Measurements from ENCODE around the gene AHRR. TPM values are rescaled to one million over a fixed set of nuclear protein-coding genes. Genes with fewer than 3 reads are reported as not detected.

Gene AHRR
- total RNA-seq, 2 experiments from 2014 or later: 2.2 to 3.4 TPM

DNA sequence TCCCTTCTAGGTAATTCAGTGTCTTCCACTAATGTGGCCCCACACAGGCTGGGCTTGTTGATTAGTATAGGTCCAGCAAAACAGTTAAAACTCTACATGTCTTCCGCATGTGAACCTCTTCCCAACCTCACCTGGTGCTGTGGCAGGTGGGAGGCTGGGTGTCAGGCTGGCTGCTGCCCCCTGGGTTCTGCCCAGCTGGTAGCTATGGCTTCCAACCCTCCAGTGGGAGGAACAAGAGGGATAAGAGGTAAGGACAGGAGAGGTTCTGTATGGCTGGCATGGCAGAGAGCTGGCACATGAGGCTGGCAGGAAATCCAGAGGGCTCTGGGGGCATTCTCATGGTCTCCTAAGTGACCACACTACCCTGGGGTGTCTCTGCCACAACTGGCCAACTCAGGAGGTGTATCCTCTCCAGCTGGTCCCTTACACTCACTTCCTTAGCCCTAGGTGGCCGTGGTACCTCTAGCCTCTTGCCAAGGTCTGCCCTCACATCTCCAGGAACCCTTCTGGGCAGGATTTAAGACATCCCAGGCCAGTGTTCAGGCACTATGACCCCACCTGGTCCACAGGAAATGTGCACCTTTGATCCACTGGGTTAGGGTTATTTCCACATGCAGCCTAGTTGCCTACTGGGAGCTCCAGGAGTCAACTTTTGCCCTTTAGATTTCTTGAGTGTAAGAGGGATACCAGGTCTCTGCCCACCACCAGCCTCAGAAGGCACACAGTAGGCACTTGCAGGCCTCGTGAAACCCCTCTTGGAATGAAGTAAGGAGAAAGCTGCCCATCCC lies 41.7 kb downstream of the AHRR start:
- no peaks in the 10 kb centered on the region for H3K4me1 ChIP-seq (ENCODE audit: insufficient read depth, low read length, poor library complexity, severe bottlenecking)
- H3K27ac ChIP-seq (ENCODE audit: low read depth, low read length, poor library complexity, severe bottlenecking): no peak overlapping the region
- ChIA-PET POLR2A (interaction anchor here (1.0 kb wide), 1 partner anchor 18 kb away, joined by 3 read pairs; no protein-coding TSS in a partner anchor), CTCF (ENCODE audit: unreplicated experiment) (no interaction called here)
- no peak for DNase-seq (ENCODE audit: low spot score)
- H2AFZ ChIP-seq (ENCODE audit: low read length): no peak overlapping the region
- H4K20me1 ChIP-seq (ENCODE audit: insufficient read depth, low read length): no peaks in the 10 kb centered on the region
- H3K9me2 ChIP-seq (ENCODE audit: insufficient read depth, low read length): no peaks in the 10 kb centered on the region
- H3K4me3 ChIP-seq (ENCODE audit: low read depth, low read length, poor library complexity, severe bottlenecking): no peak overlapping the region
- intact Hi-C loops (cut with micrococcal nuclease; ENCODE audit: unreplicated experiment): no loop called here
- H3K9me3 ChIP-seq (ENCODE audit: low read length): no peaks in the 10 kb centered on the region
- BruUV-seq (replicated peaks): no TSS peak
- no peak overlapping the region for H3K4me2 ChIP-seq (ENCODE audit: low read length)
- TF ChIP-seq, protein P1, sequence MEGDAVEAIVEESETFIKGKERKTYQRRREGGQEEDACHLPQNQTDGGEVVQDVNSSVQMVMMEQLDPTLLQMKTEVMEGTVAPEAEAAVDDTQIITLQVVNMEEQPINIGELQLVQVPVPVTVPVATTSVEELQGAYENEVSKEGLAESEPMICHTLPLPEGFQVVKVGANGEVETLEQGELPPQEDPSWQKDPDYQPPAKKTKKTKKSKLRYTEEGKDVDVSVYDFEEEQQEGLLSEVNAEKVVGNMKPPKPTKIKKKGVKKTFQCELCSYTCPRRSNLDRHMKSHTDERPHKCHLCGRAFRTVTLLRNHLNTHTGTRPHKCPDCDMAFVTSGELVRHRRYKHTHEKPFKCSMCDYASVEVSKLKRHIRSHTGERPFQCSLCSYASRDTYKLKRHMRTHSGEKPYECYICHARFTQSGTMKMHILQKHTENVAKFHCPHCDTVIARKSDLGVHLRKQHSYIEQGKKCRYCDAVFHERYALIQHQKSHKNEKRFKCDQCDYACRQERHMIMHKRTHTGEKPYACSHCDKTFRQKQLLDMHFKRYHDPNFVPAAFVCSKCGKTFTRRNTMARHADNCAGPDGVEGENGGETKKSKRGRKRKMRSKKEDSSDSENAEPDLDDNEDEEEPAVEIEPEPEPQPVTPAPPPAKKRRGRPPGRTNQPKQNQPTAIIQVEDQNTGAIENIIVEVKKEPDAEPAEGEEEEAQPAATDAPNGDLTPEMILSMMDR (conservative IDR thresholded peaks at IDR 0.05; ENCODE audit: low read length): no peak
- H3K36me3 ChIP-seq (ENCODE audit: insufficient read depth, low read length): no peaks in the 10 kb centered on the region
- H3K79me2 ChIP-seq (ENCODE audit: insufficient read depth, low read depth, low read length): no peaks in the 10 kb centered on the region

DNA sequence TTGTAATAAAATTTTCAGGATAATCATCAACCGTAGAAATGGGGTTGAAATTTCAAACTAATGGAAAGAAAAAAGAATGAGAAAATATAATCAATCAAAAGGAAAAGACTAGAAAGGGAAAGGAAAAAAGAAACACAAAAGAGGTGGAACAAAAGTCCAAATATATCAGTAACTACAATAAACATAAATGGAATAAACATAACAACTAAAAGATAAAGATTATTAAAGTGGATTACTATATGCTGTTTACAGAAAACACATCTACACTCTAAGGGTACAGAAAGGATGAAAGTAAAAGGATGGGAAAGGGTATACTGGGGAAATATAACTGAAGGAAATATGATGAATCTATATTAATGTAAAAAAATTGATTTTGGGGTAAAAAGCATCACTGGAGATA lies 43.0 kb downstream of the AHRR start:
- ChIA-PET POLR2A (interaction anchor here (0.7 kb wide), 1 partner anchor 10 kb away, joined by 3 read pairs; no protein-coding TSS in a partner anchor), CTCF (ENCODE audit: unreplicated experiment) (no interaction called here)
- Histone ChIP-seq H4K20me1 (ENCODE audit: insufficient read depth, low read length) (no peaks in the 10 kb centered on the region), H3K4me3 (ENCODE audit: low read depth, low read length, poor library complexity, severe bottlenecking) (no peak overlapping the region), H3K27ac (ENCODE audit: low read depth, low read length, poor library complexity, severe bottlenecking) (no peak overlapping the region), H3K4me2 (ENCODE audit: low read length) (no peak overlapping the region), H3K9me3 (ENCODE audit: low read length) (no peaks in the 10 kb centered on the region), H3K79me2 (ENCODE audit: insufficient read depth, low read depth, low read length) (no peaks in the 10 kb centered on the region), H2AFZ (ENCODE audit: low read length) (no peak overlapping the region), H3K9me2 (ENCODE audit: insufficient read depth, low read length) (no peaks in the 10 kb centered on the region), H3K4me1 (ENCODE audit: insufficient read depth, low read length, poor library complexity, severe bottlenecking) (peaks cover 11% of the 10 kb centered on the region), H3K36me3 (ENCODE audit: insufficient read depth, low read length) (no peaks in the 10 kb centered on the region)
- BruUV-seq (replicated peaks): no TSS peak
- TF ChIP-seq, protein P1 (conservative IDR thresholded peaks at IDR 0.05; ENCODE audit: low read length): no peak
- no peak for TF ChIP-seq EZH2phosphoT487 (IDR thresholded peaks at IDR 0.05; ENCODE audit: borderline replicate concordance, low read depth, low read length)
- DNase-seq (ENCODE audit: low spot score): no peak
- intact Hi-C loops (cut with micrococcal nuclease; ENCODE audit: unreplicated experiment): no loop called here

All from OCI-LY7 (cell line).